Cortex of kidney (tissue), 1 donor: ENCODE results near the gene CACNA2D3.

ENCODE experiments used
- DNase-seq: peaks from one replicate; lab custom pipeline; 2025; lab: John Stamatoyannopoulos, UW

Gene CACNA2D3

GRCh38 chr3:54918516-54918915, 796.2 kb downstream of the CACNA2D3 start:
- no peak for DNase-seq

GRCh38 chr3:54928046-54928770, 805.9 kb downstream of the CACNA2D3 start, which contains the start of gene LRTM1:
Gene LRTM1 (minus strand): TSS chr3:54928059. CDS start chr3:54927911, 148 bp downstream.
- DNase-seq: no peak

GRCh38 chr3:54931182-54931581, 808.8 kb downstream of the CACNA2D3 start:
- DNase-seq: no peak

- no peak for DNase-seq
These were observed 810.3 kb downstream of the CACNA2D3 start for GRCh38 chr3:54932606-54933005.

- no peak for DNase-seq
These were observed 813.5 kb downstream of the CACNA2D3 start for GRCh38 chr3:54935869-54936268.

GRCh38 chr3:54936561-54936960, 814.2 kb downstream of the CACNA2D3 start:
- DNase-seq: no peak

GRCh38 chr3:54939557-54940300, 817.4 kb downstream of the CACNA2D3 start:
- DNase-seq: no peak

GRCh38 chr3:54940971-54941370, 818.6 kb downstream of the CACNA2D3 start:
- no peak for DNase-seq

- no peak for DNase-seq
These were observed 819.5 kb downstream of the CACNA2D3 start for GRCh38 chr3:54941690-54942362.

- DNase-seq: no peak
These were observed 827.2 kb downstream of the CACNA2D3 start for GRCh38 chr3:54949491-54950044.

- DNase-seq: no peak
These were observed 828.1 kb downstream of the CACNA2D3 start for GRCh38 chr3:54950391-54951003.

GRCh38 chr3:54951405-54951804, 829.1 kb downstream of the CACNA2D3 start:
- DNase-seq: no peak

- DNase-seq: no peak
These were observed 831.7 kb downstream of the CACNA2D3 start for GRCh38 chr3:54954022-54954421.

GRCh38 chr3:54954521-54954920, 832.2 kb downstream of the CACNA2D3 start:
- DNase-seq: no peak

- DNase-seq: no peak
These were observed 833.1 kb downstream of the CACNA2D3 start for GRCh38 chr3:54955496-54955895.

GRCh38 chr3:54955941-54956340, 833.6 kb downstream of the CACNA2D3 start:
- no peak for DNase-seq

GRCh38 chr3:54957711-54958110, 835.4 kb downstream of the CACNA2D3 start:
- no peak for DNase-seq

- DNase-seq: no peak
These were observed 837.7 kb downstream of the CACNA2D3 start for GRCh38 chr3:54960082-54960481.

GRCh38 chr3:54960701-54961100, 838.3 kb downstream of the CACNA2D3 start:
- DNase-seq: no peak

GRCh38 chr3:54962200-54962599, 839.8 kb downstream of the CACNA2D3 start:
- DNase-seq: no peak

GRCh38 chr3:54963641-54964040, 841.3 kb downstream of the CACNA2D3 start:
- DNase-seq: no peak

GRCh38 chr3:54964081-54964480, 841.7 kb downstream of the CACNA2D3 start:
- DNase-seq: no peak
